ENCODE measurements around the gene NAV2. TPM values are rescaled to one million over a fixed set of nuclear protein-coding genes. Genes with fewer than 3 reads are reported as not detected.
A peak's percentile ranks its signal among the peaks of the same experiment; 100 is the strongest.

NAV2 gene
- total RNA-seq, 1 donor from 2014 or later: 0.39 TPM

- DNase-seq (ENCODE audit: low spot score): no peak
- H3K27ac Mint-ChIP-seq: no peak overlapping the region
- H3K27me3 Mint-ChIP-seq (ENCODE audit: low read depth): peaks cover 4% of the 10 kb centered on the region
- H3K4me1 Mint-ChIP-seq (ENCODE audit: low read depth): no peaks in the 10 kb centered on the region
- no peaks in the 10 kb centered on the region for H3K9me3 Mint-ChIP-seq
- intact Hi-C loops (cut with micrococcal nuclease): no loop called here
- no peaks in the 10 kb centered on the region for H3K36me3 Mint-ChIP-seq (ENCODE audit: low read depth)
- H3K4me3 Mint-ChIP-seq (ENCODE audit: low read depth): no peak overlapping the region
These were observed 17.8 kb upstream of the NAV2 start for GRCh38 chr11:19694796-19695345.

- Mint-ChIP-seq H3K4me3 (ENCODE audit: low read depth) (no peak overlapping the region), H3K9me3 (no peaks in the 10 kb centered on the region), H3K36me3 (ENCODE audit: low read depth) (no peaks in the 10 kb centered on the region), H3K27me3 (ENCODE audit: low read depth) (peaks cover 4% of the 10 kb centered on the region), H3K27ac (no peak overlapping the region), H3K4me1 (ENCODE audit: low read depth) (no peaks in the 10 kb centered on the region)
- DNase-seq (ENCODE audit: low spot score): no peak
- intact Hi-C loops (cut with micrococcal nuclease): no loop called here
These were observed 16.6 kb upstream of the NAV2 start for GRCh38 chr11:19696073-19696472.

GRCh38 chr11:19696904-19697303 lies 15.7 kb upstream of the NAV2 start:
- H3K27ac Mint-ChIP-seq: no peak overlapping the region

GRCh38 chr11:19697721-19698121 lies 14.9 kb upstream of the NAV2 start:
- Mint-ChIP-seq H3K27me3 (ENCODE audit: low read depth) (peaks cover 8% of the 10 kb centered on the region), H3K4me3 (ENCODE audit: low read depth) (no peak overlapping the region), H3K36me3 (ENCODE audit: low read depth) (no peaks in the 10 kb centered on the region), H3K9me3 (no peaks in the 10 kb centered on the region), H3K27ac (no peak overlapping the region), H3K4me1 (ENCODE audit: low read depth) (no peaks in the 10 kb centered on the region)
- intact Hi-C loops (cut with micrococcal nuclease): no loop called here
- no peak for DNase-seq (ENCODE audit: low spot score)

More at GRCh38 chr11:19696904-19697303, 15.7 kb upstream of the NAV2 start:
- DNase-seq (ENCODE audit: low spot score): no peak
- H3K27me3 Mint-ChIP-seq (ENCODE audit: low read depth): peaks cover 4% of the 10 kb centered on the region
- H3K4me3 Mint-ChIP-seq (ENCODE audit: low read depth): no peak overlapping the region
- no peaks in the 10 kb centered on the region for H3K36me3 Mint-ChIP-seq (ENCODE audit: low read depth)
- H3K9me3 Mint-ChIP-seq: no peaks in the 10 kb centered on the region
- H3K4me1 Mint-ChIP-seq (ENCODE audit: low read depth): no peaks in the 10 kb centered on the region
- intact Hi-C loops (cut with micrococcal nuclease): no loop called here

- H3K9me3 Mint-ChIP-seq: no peaks in the 10 kb centered on the region
- intact Hi-C loops (cut with micrococcal nuclease): no loop called here
These were observed 13.9 kb upstream of the NAV2 start for GRCh38 chr11:19698493-19699292.

GRCh38 chr11:19701421-19701820 lies 11.2 kb upstream of the NAV2 start:
- no peak for DNase-seq (ENCODE audit: low spot score)
- Mint-ChIP-seq H3K36me3 (ENCODE audit: low read depth) (no peaks in the 10 kb centered on the region), H3K27me3 (ENCODE audit: low read depth) (peaks cover 15% of the 10 kb centered on the region), H3K27ac (no peak overlapping the region), H3K4me1 (ENCODE audit: low read depth) (no peaks in the 10 kb centered on the region), H3K9me3 (no peaks in the 10 kb centered on the region), H3K4me3 (ENCODE audit: low read depth) (no peak overlapping the region)
- intact Hi-C loops (cut with micrococcal nuclease): no loop called here

More at GRCh38 chr11:19698493-19699292, 13.9 kb upstream of the NAV2 start:
- Mint-ChIP-seq H3K4me3 (ENCODE audit: low read depth) (no peak overlapping the region), H3K27me3 (ENCODE audit: low read depth) (peaks cover 8% of the 10 kb centered on the region), H3K36me3 (ENCODE audit: low read depth) (no peaks in the 10 kb centered on the region), H3K27ac (no peak overlapping the region), H3K4me1 (ENCODE audit: low read depth) (no peaks in the 10 kb centered on the region)
- no peak for DNase-seq (ENCODE audit: low spot score)

- Mint-ChIP-seq H3K27me3 (ENCODE audit: low read depth) (peaks cover 16% of the 10 kb centered on the region), H3K36me3 (ENCODE audit: low read depth) (no peaks in the 10 kb centered on the region), H3K9me3 (no peaks in the 10 kb centered on the region), H3K27ac (no peak overlapping the region), H3K4me1 (ENCODE audit: low read depth) (no peaks in the 10 kb centered on the region), H3K4me3 (ENCODE audit: low read depth) (no peak overlapping the region)
- intact Hi-C loops (cut with micrococcal nuclease): no loop called here
- no peak for DNase-seq (ENCODE audit: low spot score)
These were observed 10.0 kb upstream of the NAV2 start for GRCh38 chr11:19702620-19703019.

GRCh38 chr11:19703211-19703610 lies 9.4 kb upstream of the NAV2 start:
- H3K27me3 Mint-ChIP-seq (ENCODE audit: low read depth): peaks cover 15% of the 10 kb centered on the region
- H3K4me3 Mint-ChIP-seq (ENCODE audit: low read depth): no peak overlapping the region
- DNase-seq (ENCODE audit: low spot score): no peak
- no peaks in the 10 kb centered on the region for H3K9me3 Mint-ChIP-seq
- no peak overlapping the region for H3K27ac Mint-ChIP-seq
- H3K4me1 Mint-ChIP-seq (ENCODE audit: low read depth): no peaks in the 10 kb centered on the region
- intact Hi-C loops (cut with micrococcal nuclease): no loop called here
- H3K36me3 Mint-ChIP-seq (ENCODE audit: low read depth): no peaks in the 10 kb centered on the region

- H3K9me3 Mint-ChIP-seq: no peaks in the 10 kb centered on the region
- DNase-seq (ENCODE audit: low spot score): no peak
- no peak overlapping the region for H3K4me3 Mint-ChIP-seq (ENCODE audit: low read depth)
- H3K27me3 Mint-ChIP-seq (ENCODE audit: low read depth): peaks cover 15% of the 10 kb centered on the region
- no peak overlapping the region for H3K27ac Mint-ChIP-seq
- no peaks in the 10 kb centered on the region for H3K4me1 Mint-ChIP-seq (ENCODE audit: low read depth)
- intact Hi-C loops (cut with micrococcal nuclease): no loop called here
- no peaks in the 10 kb centered on the region for H3K36me3 Mint-ChIP-seq (ENCODE audit: low read depth)
These were observed 8.4 kb upstream of the NAV2 start for GRCh38 chr11:19704213-19704612.

- Mint-ChIP-seq H3K27ac (no peak overlapping the region), H3K27me3 (ENCODE audit: low read depth) (peaks cover 19% of the 10 kb centered on the region), H3K9me3 (no peaks in the 10 kb centered on the region), H3K4me3 (ENCODE audit: low read depth) (no peak overlapping the region), H3K4me1 (ENCODE audit: low read depth) (no peaks in the 10 kb centered on the region), H3K36me3 (ENCODE audit: low read depth) (no peaks in the 10 kb centered on the region)
- intact Hi-C loops (cut with micrococcal nuclease): no loop called here
- DNase-seq (ENCODE audit: low spot score): no peak
These were observed 6.7 kb upstream of the NAV2 start for GRCh38 chr11:19705936-19706335.

- H3K27me3 Mint-ChIP-seq (ENCODE audit: low read depth): peaks cover 46% of the 10 kb centered on the region
- no peaks in the 10 kb centered on the region for H3K36me3 Mint-ChIP-seq (ENCODE audit: low read depth)
- peaks cover 20% of the 10 kb centered on the region for H3K4me1 Mint-ChIP-seq (ENCODE audit: low read depth)
- H3K9me3 Mint-ChIP-seq: no peaks in the 10 kb centered on the region
- intact Hi-C loops (cut with micrococcal nuclease): loop anchor here (1.0 to 5.0 kb wide), 3 partner anchors 11 to 470 kb away; partner anchors contain the start of gene E2F8
- peak overlapping the region; percentile 86 for H3K4me3 Mint-ChIP-seq (ENCODE audit: low read depth)
- peak overlapping the region; percentile 84 for H3K27ac Mint-ChIP-seq
- DNase-seq (ENCODE audit: low spot score): no peak
These were observed 741 bp upstream of the NAV2 start for GRCh38 chr11:19711911-19712280.

- Mint-ChIP-seq H3K4me1 (ENCODE audit: low read depth) (peaks cover 20% of the 10 kb centered on the region), H3K36me3 (ENCODE audit: low read depth) (no peaks in the 10 kb centered on the region), H3K27me3 (ENCODE audit: low read depth) (peaks cover 53% of the 10 kb centered on the region), H3K4me3 (ENCODE audit: low read depth) (peak overlapping the region; percentile 76), H3K9me3 (no peaks in the 10 kb centered on the region), H3K27ac (no peak overlapping the region)
- DNase-seq (ENCODE audit: low spot score): no peak
- intact Hi-C loops (cut with micrococcal nuclease): loop anchor here (5.0 kb wide), 1 partner anchor 471 kb away; the partner anchor contains the start of gene E2F8
These were observed 772 bp downstream of the NAV2 start for GRCh38 chr11:19713196-19714021.

- intact Hi-C loops (cut with micrococcal nuclease): loop anchor here (5.0 kb wide), 1 partner anchor 472 kb away; the partner anchor contains the start of gene E2F8
- H3K27ac Mint-ChIP-seq: no peak overlapping the region
- H3K27me3 Mint-ChIP-seq (ENCODE audit: low read depth): peaks cover 57% of the 10 kb centered on the region
- H3K4me3 Mint-ChIP-seq (ENCODE audit: low read depth): peak overlapping the region; percentile 67
- peaks cover 20% of the 10 kb centered on the region for H3K4me1 Mint-ChIP-seq (ENCODE audit: low read depth)
- H3K9me3 Mint-ChIP-seq: no peaks in the 10 kb centered on the region
- DNase-seq (ENCODE audit: low spot score): no peak
- H3K36me3 Mint-ChIP-seq (ENCODE audit: low read depth): no peaks in the 10 kb centered on the region
These were observed 1.4 kb downstream of the NAV2 start for GRCh38 chr11:19714022-19714386.
